Endothelial cell (in vitro differentiated cells): ENCODE data around the gene ANAPC16. TPM values are rescaled to one million over a fixed set of nuclear protein-coding genes. Genes with fewer than 3 reads are reported as not detected.

Source experiments
- DNase-seq: peaks from one replicate; pipeline ENCODE4 v3.0.0; 2021; ENCODE audit warnings: low spot score
- H3K27ac Mint-ChIP-seq: one replicate; pipeline ENCODE4 v1.8.0; 2021; ENCODE audit warnings: mixed read lengths, inconsistent platforms; ENCODE audit not compliant: unreplicated experiment
- H3K27me3 Mint-ChIP-seq: one replicate; pipeline ENCODE4 v1.8.0; 2021; ENCODE audit warnings: mild to moderate bottlenecking, moderate library complexity, mixed read lengths, inconsistent platforms; ENCODE audit not compliant: unreplicated experiment
- H3K36me3 Mint-ChIP-seq: one replicate; pipeline ENCODE4 v1.8.0; 2021; ENCODE audit warnings: mild to moderate bottlenecking, low read depth, mixed read lengths, inconsistent platforms; ENCODE audit not compliant: unreplicated experiment
- H3K4me1 Mint-ChIP-seq: one replicate; pipeline ENCODE4 v1.8.0; 2021; ENCODE audit warnings: mild to moderate bottlenecking, mixed read lengths, inconsistent platforms; ENCODE audit not compliant: unreplicated experiment
- H3K4me3 Mint-ChIP-seq: one replicate; pipeline ENCODE4 v1.8.0; 2021; ENCODE audit warnings: mild to moderate bottlenecking, mixed read lengths, inconsistent platforms; ENCODE audit not compliant: unreplicated experiment
- H3K9me3 Mint-ChIP-seq: one replicate; pipeline ENCODE4 v1.8.0; 2021; ENCODE audit warnings: mixed read lengths, inconsistent platforms; ENCODE audit not compliant: unreplicated experiment
- CTCF ChIP-seq: fragments of 200-600 bp; sonication (generic); IDR thresholded peaks from one replicate; pipeline ENCODE4 v1.5.0; 2021; ENCODE audit warnings: antibody characterized with exemption; ENCODE audit not compliant: unreplicated experiment
- total RNA-seq: library from RNA; stranded (reverse); fragmentation: NEBNext Ultra II Directional; extraction: Animal tissue kit (Norgen Biotek cat#: 25700); gene quantifications from one replicate; pipeline ENCODE4 v1.2.1, GENCODE V29; 2021; ENCODE audit not compliant: unreplicated experiment

Gene ANAPC16
- total RNA-seq, 1 donor from 2014 or later = 56.7 TPM

DNA sequence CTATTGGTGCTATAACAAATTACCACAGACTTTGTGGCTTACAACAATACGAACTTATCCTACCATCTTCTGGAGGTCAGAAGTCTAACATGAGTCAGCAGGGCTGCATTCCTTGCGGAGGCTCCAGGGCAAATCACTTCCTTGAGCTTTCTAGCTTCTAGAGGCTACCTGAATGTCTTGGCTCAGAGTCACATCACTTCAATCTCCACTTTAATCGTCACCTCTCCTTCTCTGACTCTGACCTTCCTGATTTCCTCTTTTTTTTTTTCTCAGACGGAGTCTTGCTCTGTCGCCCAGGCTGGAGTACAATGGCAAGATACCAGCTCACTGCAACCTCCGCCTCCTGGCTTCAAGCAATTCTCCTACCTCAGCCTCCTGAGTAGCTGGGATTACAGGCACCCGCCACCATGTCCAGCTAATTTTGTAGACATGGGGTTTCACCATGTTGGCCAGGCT, 44.6 kb upstream of the ANAPC16 start:
- no peaks in the 10 kb centered on the region for H3K36me3 Mint-ChIP-seq
- peaks cover 2% of the 10 kb centered on the region for H3K4me1 Mint-ChIP-seq
- DNase-seq = no peak
- H3K9me3 Mint-ChIP-seq = no peaks in the 10 kb centered on the region
- H3K27ac Mint-ChIP-seq = peak overlapping the region; percentile 34
- H3K27me3 Mint-ChIP-seq = no peaks in the 10 kb centered on the region
- H3K4me3 Mint-ChIP-seq = no peak overlapping the region
- TF ChIP-seq CTCF = no peak

DNA sequence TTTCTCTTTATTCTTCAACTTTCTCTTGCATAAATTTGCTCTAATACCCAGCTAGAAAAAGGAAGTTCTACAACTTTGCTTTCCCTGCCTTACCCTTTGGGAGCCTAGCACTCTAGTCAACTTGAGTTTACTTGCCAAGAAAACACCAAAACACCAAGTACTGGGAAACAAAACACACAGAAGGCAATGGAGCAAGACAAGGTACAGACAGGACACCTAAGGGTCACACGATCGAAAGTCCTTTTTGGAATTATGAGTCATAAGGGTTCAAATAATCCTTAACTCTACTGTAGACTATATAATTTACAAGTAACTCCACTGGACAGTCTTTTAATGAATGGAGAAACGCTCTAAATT, 42.6 kb upstream of the ANAPC16 start:
- Mint-ChIP-seq H3K4me1 (peaks cover 2% of the 10 kb centered on the region), H3K36me3 (peaks cover 7% of the 10 kb centered on the region), H3K4me3 (no peak overlapping the region), H3K27me3 (no peaks in the 10 kb centered on the region), H3K27ac (no peak overlapping the region), H3K9me3 (no peaks in the 10 kb centered on the region)
- no peak for TF ChIP-seq CTCF
- DNase-seq = no peak

DNA sequence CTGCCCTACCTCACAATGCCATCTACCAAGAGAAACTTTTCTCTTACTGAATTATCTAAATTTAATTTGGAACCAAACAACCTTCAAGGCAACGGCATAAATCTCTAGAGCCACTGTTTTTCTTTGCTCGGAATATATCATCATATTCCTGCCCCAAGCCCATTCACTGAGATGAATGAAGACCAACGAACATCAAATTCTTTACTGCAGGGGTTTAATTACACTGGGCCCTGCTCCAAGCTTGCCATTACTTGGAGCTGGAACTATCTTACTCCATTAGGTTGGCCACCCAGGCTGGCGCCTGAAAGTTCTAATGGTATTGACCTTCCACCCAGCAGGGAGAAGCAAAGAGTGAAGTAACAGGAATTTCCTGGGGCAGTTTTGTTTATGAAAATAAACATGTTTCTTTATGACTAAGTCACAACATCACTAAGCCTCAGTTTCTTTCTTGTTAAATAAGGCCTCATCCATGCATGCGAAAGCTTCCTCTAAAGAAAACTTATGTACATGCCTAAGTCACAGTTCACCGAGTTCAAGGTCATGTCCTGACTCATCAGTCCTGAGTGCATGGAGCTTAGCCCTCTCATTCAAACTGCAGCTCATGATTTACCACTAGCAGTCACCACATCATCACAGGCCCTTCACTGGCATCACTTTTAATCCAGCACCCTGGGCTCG, 42.1 kb upstream of the ANAPC16 start:
- TF ChIP-seq CTCF = no peak
- H3K4me3 Mint-ChIP-seq = no peak overlapping the region
- H3K9me3 Mint-ChIP-seq = no peaks in the 10 kb centered on the region
- no peak for DNase-seq
- H3K4me1 Mint-ChIP-seq = peaks cover 2% of the 10 kb centered on the region
- peaks cover 7% of the 10 kb centered on the region for H3K36me3 Mint-ChIP-seq
- no peaks in the 10 kb centered on the region for H3K27me3 Mint-ChIP-seq
- H3K27ac Mint-ChIP-seq = no peak overlapping the region

GRCh38 chr10:72174297-72174662, 41.5 kb upstream of the ANAPC16 start:
- no peak for TF ChIP-seq CTCF
- Mint-ChIP-seq H3K4me3 (no peak overlapping the region), H3K4me1 (peaks cover 2% of the 10 kb centered on the region), H3K27me3 (no peaks in the 10 kb centered on the region), H3K36me3 (peaks cover 7% of the 10 kb centered on the region), H3K27ac (no peak overlapping the region), H3K9me3 (no peaks in the 10 kb centered on the region)
- DNase-seq = no peak

GRCh38 chr10:72175149-72175548, 40.7 kb upstream of the ANAPC16 start:
- H3K4me1 Mint-ChIP-seq = peaks cover 2% of the 10 kb centered on the region
- H3K36me3 Mint-ChIP-seq = peaks cover 7% of the 10 kb centered on the region
- TF ChIP-seq CTCF = no peak
- no peaks in the 10 kb centered on the region for H3K27me3 Mint-ChIP-seq
- H3K9me3 Mint-ChIP-seq = no peaks in the 10 kb centered on the region
- no peak overlapping the region for H3K27ac Mint-ChIP-seq
- no peak for DNase-seq
- H3K4me3 Mint-ChIP-seq = no peak overlapping the region
